Stimulated activated CD8-positive, alpha-beta memory T cell treated with anti-CD3 and anti-CD28 coated beads, Interleukin-12 subunit alpha, Interleukin-12 subunit beta, amount 100 ng/mL, for 1 hour (primary cell): ENCODE data around the gene ME2.
"Not testable (repeated sequence)": the region's sequence is repeated elsewhere in the genome, so short reads cannot be mapped to it uniquely, and the experiment has no call there.

ENCODE experiments used
- DNase-seq: peaks from one replicate; pipeline ENCODE4 v3.0.0-alpha.2; 2020; ENCODE audit warnings: low read depth

The ME2 gene

GRCh38 chr18:50924372-50924771, 45.5 kb downstream of the ME2 start:
- no peak for DNase-seq

GRCh38 chr18:50926521-50926920, 47.6 kb downstream of the ME2 start:
- DNase-seq, result no peak

GRCh38 chr18:50928551-50928950, 49.6 kb downstream of the ME2 start:
- no peak for DNase-seq

- DNase-seq, result no peak
Measured at GRCh38 chr18:50933684-50934083, 54.8 kb downstream of the ME2 start.

GRCh38 chr18:50934545-50935211, 55.8 kb downstream of the ME2 start:
- no peak for DNase-seq

GRCh38 chr18:50935493-50936191, 56.7 kb downstream of the ME2 start:
- no peak for DNase-seq

GRCh38 chr18:50937183-50937582, 58.3 kb downstream of the ME2 start:
- DNase-seq, result no peak

- no peak for DNase-seq
Measured at GRCh38 chr18:50938912-50939311, 60.0 kb downstream of the ME2 start.

- no peak for DNase-seq
Measured at GRCh38 chr18:50944245-50944932, 65.5 kb downstream of the ME2 start.

GRCh38 chr18:50945918-50946317, 67.0 kb downstream of the ME2 start:
- DNase-seq, result not testable (repeated sequence)

GRCh38 chr18:50947899-50948298, 69.0 kb downstream of the ME2 start:
- no peak for DNase-seq

- DNase-seq, result no peak
Measured at GRCh38 chr18:50949185-50949584, 70.3 kb downstream of the ME2 start.

- no peak for DNase-seq
Measured at GRCh38 chr18:50950626-50951025, 71.7 kb downstream of the ME2 start.

- DNase-seq, result no peak
Measured at GRCh38 chr18:50953822-50954221, 74.9 kb downstream of the ME2 start.

GRCh38 chr18:50955253-50955652, 76.3 kb downstream of the ME2 start:
- DNase-seq, result no peak

- DNase-seq, result no peak
Measured at GRCh38 chr18:50956116-50956515, 77.2 kb downstream of the ME2 start.

GRCh38 chr18:50961974-50962373, 83.1 kb downstream of the ME2 start:
- no peak for DNase-seq

GRCh38 chr18:50967714-50968661, 89.1 kb downstream of the ME2 start, which contains the start of gene ELAC1:
TSS of gene ELAC1 (plus strand) at chr18:50968040. CDS start at chr18:50974405, 6,365 bp downstream.
- peak; percentile 30 for DNase-seq

- no peak for DNase-seq
Measured at GRCh38 chr18:50969448-50969847, 90.5 kb downstream of the ME2 start.

- DNase-seq, result no peak
Measured at GRCh38 chr18:50970006-50970405, 91.1 kb downstream of the ME2 start.

GRCh38 chr18:50972404-50972803, 93.5 kb downstream of the ME2 start:
- not testable (repeated sequence) for DNase-seq
